H54 (cell line): ENCODE data around the gene PAPPA.

ENCODE experiments used
- DNase-seq: peaks from one replicate; pipeline ENCODE4 v3.0.0; 2011; ENCODE audit warnings: low spot score, mixed read lengths; ENCODE audit not compliant: insufficient read length
- FAIRE-seq: peaks from 3 replicates; lab custom pipeline; 2011; peaks lifted over from hg19 to GRCh38; lab: Jason Lieb, UNC
- POLR2A ChIP-seq: IDR thresholded peaks from 2 replicates; pipeline ENCODE4 v1.6.1; 2011; ENCODE audit warnings: low read depth, mild to moderate bottlenecking, low read length

The PAPPA gene

DNA sequence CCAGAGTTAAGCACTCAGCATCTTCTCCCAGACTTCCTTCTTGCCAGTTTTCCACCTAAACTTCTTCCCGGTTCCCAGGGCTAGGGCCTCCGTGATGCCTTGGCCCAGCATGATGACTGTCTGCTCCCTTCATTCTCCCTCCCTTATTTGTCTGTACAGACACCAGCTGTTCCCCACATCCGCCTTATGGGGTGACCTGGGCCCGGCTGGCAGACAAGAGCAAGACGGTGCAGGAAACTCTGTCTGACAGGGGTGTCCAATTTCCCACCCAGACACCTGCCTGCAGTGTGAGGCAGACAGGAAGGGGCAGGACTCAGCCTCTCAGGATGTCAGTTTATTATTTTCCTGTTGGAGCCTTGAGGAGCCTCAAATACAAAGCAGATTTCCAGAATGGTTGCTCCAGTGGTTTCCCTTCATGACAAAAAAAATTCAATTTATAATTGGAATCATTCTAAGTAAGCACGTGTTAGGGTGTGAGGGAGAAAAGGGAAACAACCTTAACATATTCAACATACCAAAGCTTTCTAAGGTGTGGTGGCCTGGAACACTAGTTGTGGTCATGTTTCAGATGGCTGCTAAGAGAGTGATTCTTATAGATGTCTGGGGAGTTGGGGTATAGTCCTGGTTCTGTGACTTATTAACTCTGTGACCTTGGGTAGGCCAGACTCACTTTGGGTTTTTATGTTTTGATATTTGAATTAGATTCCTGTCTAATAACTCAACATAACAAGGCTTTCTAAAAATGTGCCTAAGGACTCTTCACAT, 234.5 kb downstream of the PAPPA start:
- DNase-seq (no peak), FAIRE-seq (no peak)
- TF ChIP-seq POLR2A = no peak

DNA sequence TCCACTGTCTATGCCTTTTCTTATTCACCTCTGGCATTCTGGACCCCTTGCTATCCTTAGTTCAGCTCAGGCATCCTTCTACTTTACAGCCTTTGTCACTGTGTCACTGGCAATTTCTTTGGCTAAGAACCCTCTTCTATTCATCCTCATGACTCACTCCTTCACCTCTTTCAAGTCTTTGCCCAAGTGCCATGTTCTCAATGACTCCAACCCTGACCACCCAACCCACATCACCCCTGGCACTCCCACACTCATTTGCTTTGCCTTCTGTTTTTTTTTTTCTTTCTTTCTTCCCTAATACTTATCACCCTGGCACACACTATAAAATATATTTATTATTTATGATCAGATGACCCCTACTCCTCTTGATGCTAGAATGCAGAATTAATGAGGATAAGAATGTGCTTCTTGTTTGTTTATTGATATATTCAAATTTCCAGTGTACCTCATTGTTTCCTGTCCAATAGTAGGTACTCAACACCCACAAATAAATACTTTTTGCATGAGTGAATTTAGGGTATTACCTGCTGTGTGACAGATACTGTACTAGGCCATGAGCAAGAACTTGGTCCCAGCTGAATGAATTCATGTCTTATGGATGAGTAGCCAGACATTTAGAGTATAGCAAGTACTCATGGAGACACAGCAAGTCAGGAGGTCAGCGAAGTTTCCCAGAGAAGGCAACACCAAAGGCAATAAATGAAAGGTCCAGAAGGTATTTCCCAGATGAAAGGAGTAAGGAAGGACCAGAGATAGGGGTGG, 236.1 kb downstream of the PAPPA start:
- DNase-seq (no peak), FAIRE-seq (no peak)

DNA sequence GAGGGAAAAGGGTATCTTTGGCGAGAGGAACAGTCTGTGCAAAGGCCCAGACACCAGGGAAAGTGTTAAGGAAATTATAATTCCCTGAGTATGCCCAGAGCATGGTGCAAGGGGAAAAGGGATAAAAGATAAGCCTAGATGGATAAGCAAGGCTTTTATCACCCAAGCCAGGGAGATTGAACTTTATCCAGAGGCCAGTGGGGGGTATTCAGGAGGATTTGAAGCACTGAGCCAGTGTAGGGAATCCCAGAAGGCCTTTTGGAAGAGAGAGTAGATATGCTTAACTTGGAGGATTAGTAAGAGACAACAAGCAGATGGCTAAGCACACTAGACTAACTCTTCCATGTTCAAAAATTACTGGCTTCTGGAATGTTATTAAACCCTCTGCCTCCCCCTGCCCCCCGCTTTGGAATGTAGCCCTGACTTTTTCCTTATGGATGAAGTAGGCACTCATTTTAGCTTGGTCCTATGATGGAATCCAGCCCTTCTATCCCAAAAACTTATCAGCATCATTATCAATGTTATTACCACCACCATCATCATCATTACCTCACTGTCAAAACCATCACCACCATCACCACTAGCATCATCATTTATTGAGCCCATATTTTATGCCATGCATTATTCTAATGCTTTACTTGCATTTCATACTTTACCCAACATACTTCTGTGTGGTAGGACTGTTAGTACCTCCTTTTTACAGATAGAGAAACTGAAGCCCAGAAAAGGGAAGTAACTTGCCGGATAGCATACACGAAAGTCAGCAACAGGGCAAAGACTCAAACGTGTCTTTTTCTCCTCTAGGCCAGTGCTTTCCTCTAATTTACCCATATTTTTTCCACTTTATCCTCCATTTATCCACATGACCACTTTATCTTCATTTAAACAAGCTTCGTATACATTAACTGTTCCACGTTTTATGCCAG, 237.0 kb downstream of the PAPPA start:
- no peak for FAIRE-seq
- no peak for TF ChIP-seq POLR2A
- DNase-seq = no peak

More for the DNA sequence above, 236.1 kb downstream of the PAPPA start:
- no peak for TF ChIP-seq POLR2A

DNA sequence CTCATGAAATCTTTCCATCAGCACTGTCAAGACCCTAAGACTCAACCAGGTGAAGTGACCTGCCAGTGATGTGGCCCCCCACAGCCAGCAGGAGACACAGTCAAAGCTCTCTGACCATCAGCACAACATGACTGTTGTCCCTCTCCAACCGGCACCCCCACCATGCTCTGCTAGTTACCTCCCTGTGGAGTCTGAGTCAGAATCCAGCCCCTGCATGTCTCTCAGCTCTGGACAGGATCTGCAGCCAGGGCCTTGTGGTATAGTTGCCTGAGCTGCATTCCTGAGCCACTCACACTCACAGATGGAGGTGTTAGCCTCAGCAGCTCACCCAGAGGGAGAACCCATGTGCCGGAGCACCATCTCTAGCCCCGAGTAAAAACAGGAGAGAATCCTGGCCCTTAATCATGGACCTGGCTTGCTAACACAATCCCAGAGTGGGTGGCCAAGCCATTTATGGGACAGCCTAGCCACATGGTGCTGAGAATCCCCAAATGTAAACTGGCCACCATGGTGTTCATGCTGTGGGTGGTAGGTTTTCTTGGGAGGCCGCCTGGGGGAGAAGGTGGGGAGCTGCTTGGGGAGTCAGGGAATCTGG, 237.8 kb downstream of the PAPPA start:
- TF ChIP-seq POLR2A = no peak
- peak; percentile 75 for FAIRE-seq
- DNase-seq = peak; percentile 39

DNA sequence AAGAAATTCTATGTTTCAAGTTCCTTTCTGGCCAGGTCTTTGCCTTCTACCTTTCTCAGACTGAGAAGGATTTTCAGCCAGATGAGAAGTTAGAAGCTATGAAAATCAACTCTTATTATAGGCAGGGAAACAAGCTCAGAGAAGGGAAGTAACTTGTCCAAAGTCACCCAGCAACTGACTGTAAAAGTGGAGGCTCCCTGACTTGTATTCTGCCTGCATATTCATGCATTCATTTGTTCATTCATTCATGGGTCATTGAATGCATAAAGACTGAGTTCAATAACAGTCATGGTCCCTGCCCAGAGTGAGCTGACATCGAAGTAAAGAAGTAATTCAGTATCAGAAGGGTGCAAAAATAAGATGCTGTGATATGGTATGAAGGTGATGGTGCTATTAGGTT, 239.6 kb downstream of the PAPPA start:
- TF ChIP-seq POLR2A = no peak
- no peak for DNase-seq
- FAIRE-seq = no peak

DNA sequence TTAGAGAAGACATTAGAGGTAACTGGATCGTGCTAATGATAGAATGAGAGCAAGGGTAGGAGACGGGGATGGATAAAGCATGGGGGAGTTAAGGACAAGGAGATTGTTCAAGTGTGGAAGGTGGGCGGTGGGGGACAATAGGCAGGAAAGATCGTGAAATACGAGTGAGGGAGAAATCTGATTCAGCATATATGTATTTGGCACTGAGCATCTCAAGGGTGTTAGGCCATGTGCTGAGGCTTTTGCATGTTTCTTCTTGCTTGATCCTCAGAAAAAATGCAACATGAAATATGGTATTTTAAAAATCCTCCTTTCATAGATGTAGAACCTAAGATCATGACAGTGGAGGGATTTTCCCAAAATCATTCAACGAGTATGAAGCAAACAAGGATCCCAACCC, 240.5 kb downstream of the PAPPA start:
- no peak for TF ChIP-seq POLR2A
- no peak for FAIRE-seq
- DNase-seq = no peak

DNA sequence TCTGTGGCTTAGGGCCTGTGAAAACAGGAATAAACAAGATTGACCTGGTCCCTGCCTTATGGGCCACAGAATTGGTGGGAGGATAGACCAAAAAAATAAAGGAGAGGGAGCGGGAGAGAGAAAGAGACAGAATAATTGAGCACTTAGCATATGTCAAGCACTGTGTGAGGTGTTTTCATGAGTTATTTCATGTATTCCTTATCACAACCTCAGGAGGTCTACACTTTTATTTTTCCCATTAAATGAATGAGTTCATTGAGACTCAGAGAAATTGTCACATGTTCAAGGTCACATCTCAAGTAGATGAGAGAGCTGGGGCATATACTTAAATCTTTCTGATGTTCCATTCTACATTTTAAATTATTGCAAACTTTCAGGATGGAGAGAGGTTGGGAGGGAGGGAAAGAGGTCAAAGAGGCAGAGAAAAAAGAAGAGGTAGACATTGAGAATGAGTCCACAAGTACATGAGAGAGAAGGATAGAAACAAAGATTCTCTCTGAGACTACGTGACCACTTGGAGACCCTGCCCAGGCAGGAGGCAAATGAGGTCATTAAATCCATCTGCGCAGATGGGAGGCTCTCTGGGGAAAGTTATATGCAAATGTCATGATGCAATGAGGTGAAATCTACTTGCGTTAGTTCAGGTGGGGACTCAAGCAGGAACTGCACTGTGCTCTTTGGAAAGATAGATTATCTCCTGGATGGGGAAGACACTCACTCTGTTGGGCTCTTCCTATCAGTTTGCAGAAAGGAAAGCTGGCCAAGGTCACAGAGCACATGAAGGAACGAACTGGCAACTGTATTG, 241.5 kb downstream of the PAPPA start:
- no peak for TF ChIP-seq POLR2A
- no peak for FAIRE-seq
- DNase-seq = no peak

DNA sequence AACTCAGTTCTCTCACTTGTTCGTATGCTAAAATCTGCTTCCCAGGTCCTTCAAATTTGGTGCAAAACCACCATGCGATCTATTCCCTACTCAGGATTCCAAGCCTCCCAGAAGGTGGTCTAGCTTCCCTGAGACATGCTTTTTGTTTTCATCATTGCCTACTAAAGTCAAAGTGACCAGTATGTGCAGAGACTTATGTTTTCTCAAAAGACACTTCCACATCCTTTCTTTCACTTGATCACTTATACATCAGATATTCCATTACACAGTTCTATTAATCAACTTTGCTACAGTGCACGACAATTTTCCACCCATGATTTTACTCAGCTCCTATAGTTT, 242.1 kb downstream of the PAPPA start:
- no peak for TF ChIP-seq POLR2A
- FAIRE-seq = no peak
- DNase-seq = no peak

DNA sequence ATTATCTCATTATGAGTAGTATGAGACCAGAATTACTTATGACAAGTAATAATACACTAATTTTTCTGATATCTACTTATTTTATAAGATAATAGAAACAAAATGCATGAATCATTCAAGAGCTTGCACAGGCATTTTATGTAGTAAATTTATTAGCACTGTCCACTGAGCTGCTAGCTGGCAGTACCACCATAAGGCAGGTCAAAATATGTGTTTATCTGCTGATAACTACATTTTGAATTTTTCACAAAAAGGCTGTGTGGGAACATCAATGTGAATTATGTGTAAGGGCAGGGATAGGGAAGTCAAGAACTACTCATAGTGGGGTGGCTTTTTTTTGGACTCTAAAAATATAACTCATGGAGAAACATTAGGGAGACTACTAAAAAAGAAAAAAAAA, 249.6 kb downstream of the PAPPA start:
- no peak for TF ChIP-seq POLR2A
- FAIRE-seq (no peak), DNase-seq (no peak)

DNA sequence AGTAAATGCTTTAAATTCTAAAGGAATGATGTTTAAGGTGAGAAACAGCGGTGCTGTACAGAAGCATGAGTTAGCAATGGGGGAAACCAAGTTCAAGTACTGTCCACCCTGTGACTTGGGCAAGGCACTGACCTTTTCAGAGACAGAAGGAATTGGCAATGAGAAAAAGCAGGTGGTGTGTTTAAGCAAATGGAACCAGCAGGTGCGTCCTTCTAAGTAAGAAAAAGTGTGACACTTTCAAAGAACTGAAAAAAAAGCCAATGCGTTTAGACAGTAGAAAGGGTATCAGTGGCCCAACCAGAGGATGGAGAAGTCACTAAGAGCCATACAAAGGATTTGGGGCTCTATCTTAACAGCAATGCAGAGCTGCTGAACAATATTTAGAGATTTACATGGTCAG, 250.6 kb downstream of the PAPPA start:
- DNase-seq (no peak), FAIRE-seq (no peak)
- no peak for TF ChIP-seq POLR2A

DNA sequence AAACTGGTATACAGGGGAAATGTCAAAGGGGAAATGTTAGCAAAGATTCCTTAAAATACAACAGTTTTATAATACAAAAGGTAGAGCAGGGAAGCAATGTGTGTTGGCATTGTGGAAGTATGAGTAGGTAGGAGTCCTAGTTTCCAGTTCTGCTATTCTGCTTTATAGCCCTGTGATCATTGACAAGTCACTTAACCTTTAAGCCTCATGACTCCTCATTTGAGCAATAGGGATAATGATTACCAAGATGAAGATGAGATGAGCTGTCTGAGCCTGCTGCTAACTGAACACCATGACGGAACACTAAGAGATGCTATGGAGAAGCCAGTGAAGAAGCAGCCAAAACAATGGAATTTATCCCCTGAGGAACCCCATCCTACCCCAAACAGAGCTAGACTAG, 251.7 kb downstream of the PAPPA start:
- TF ChIP-seq POLR2A = no peak
- DNase-seq (no peak), FAIRE-seq (no peak)

DNA sequence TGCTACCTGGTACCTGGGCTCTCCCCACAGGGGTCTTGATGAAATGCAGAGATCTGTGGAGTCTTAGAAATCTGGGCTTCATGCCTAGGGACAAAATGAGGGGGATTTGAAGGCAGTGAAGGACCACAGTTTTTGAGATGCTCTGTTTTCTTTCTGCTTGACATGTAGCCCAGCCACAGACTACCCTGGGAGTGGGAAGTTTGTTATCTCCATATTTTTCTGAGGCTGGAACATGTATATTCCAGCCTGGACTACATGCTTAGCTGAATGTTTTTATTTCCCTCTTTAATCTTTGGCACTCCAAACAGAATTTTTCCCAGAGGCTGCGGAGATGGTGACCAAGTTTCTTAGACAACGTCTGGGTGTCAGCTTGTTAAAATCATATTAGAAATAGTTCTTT, 252.9 kb downstream of the PAPPA start:
- no peak for DNase-seq
- FAIRE-seq = no peak
- no peak for TF ChIP-seq POLR2A

DNA sequence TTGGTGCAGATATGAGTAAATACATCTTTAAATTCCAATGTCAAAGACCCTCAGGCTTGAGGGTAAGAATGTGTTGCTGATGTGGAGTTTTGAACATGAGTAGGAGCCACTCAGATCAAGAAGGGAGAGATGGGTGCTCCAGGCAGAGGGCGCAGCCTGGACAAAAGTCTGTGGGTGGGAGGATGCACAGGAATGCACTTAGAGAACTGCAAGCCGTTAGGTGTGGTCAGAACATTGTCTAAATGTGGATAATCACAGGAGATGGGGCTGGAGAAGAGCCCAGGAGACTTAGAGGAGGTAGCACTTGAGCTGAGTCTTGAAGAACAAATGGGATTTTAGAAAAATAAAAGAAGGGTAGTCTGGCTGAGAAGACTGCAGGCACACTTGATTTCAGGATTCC, 255.5 kb downstream of the PAPPA start:
- no peak for FAIRE-seq
- DNase-seq = no peak
- no peak for TF ChIP-seq POLR2A
